ENCODE data around the gene EPHA6.

DNA sequence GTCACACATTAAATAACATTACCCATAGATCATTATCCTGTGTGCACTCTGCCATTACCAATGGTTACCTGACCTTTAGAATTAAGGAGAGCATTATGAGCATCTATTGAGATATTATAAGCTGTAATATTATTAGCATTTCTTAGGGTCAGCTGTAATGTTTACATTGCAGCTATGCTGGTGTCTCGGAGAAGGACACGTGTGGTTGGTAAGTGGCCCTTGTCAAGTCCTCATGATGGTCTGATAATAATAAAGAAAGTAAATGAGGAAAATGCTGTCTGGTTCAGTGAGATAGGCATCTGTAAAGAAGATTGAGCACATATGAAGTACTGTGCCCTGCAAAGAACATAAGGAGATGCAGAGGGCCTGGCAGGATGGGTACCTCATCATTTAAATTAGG, 878.4 kb downstream of the EPHA6 start:
- TF ChIP-seq POLR2A (IDR thresholded peaks at IDR 0.05): no peak
- TF ChIP-seq, protein P1, sequence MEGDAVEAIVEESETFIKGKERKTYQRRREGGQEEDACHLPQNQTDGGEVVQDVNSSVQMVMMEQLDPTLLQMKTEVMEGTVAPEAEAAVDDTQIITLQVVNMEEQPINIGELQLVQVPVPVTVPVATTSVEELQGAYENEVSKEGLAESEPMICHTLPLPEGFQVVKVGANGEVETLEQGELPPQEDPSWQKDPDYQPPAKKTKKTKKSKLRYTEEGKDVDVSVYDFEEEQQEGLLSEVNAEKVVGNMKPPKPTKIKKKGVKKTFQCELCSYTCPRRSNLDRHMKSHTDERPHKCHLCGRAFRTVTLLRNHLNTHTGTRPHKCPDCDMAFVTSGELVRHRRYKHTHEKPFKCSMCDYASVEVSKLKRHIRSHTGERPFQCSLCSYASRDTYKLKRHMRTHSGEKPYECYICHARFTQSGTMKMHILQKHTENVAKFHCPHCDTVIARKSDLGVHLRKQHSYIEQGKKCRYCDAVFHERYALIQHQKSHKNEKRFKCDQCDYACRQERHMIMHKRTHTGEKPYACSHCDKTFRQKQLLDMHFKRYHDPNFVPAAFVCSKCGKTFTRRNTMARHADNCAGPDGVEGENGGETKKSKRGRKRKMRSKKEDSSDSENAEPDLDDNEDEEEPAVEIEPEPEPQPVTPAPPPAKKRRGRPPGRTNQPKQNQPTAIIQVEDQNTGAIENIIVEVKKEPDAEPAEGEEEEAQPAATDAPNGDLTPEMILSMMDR (IDR thresholded peaks at IDR 0.05 in 4 of 5, conservative IDR thresholded peaks at IDR 0.05 in 1 of 5): no peak

Data from gastrocnemius medialis (tissue), 4 donors.